Brain microvascular endothelial cell (primary cell): Measurements from ENCODE around the gene TBX18.

Source experiments
- DNase-seq: peaks from one replicate; pipeline ENCODE4 v3.0.0-alpha.2; 2020
- H3K27ac ChIP-seq: fragments of 250-450 bp; sonication (Bioruptor Pico); 2 replicates; pipeline ENCODE4 v1.5.1; 2020; ENCODE audit warnings: mild to moderate bottlenecking, moderate library complexity
- H3K27me3 ChIP-seq: fragments of 250-450 bp; sonication (Bioruptor Pico); replicated peaks from 2 replicates; pipeline ENCODE4 v1.5.1; 2020; ENCODE audit warnings: mild to moderate bottlenecking
- H3K36me3 ChIP-seq: fragments of 250-450 bp; sonication (Bioruptor Pico); replicated peaks from 2 replicates; pipeline ENCODE4 v1.5.1; 2020; ENCODE audit warnings: mild to moderate bottlenecking
- H3K4me3 ChIP-seq: 2 replicates; pipeline ENCODE4 v1.5.1; 2011; ENCODE audit warnings: low read depth, mild to moderate bottlenecking, control low read depth, low read length, moderate library complexity
- in situ Hi-C: cut with HindIII; loops from 2 replicates; pipeline ENCODE4 v1.10.0; 2017; ENCODE audit warnings: low sequenced_read_pairs, low pct_ligation_motif_present
- TF ChIP-seq, protein P1 (sequence below): IDR thresholded peaks from 2 replicates; pipeline ENCODE4 v1.5.1; 2011; ENCODE audit warnings: low read depth, mild to moderate bottlenecking, moderate library complexity, low read length, control low read depth, inconsistent platforms; ENCODE audit errors: missing control alignments

Gene TBX18

GRCh38 chr6:84657025-84657424, 107.4 kb downstream of the TBX18 start:
- Histone ChIP-seq H3K27ac (no peak overlapping the region), H3K4me3 (no peak overlapping the region), H3K27me3 (no peaks in the 10 kb centered on the region), H3K36me3 (no peaks in the 10 kb centered on the region)
- no peak for DNase-seq
- in situ Hi-C loops, result no loop called here
- TF ChIP-seq, protein P1, sequence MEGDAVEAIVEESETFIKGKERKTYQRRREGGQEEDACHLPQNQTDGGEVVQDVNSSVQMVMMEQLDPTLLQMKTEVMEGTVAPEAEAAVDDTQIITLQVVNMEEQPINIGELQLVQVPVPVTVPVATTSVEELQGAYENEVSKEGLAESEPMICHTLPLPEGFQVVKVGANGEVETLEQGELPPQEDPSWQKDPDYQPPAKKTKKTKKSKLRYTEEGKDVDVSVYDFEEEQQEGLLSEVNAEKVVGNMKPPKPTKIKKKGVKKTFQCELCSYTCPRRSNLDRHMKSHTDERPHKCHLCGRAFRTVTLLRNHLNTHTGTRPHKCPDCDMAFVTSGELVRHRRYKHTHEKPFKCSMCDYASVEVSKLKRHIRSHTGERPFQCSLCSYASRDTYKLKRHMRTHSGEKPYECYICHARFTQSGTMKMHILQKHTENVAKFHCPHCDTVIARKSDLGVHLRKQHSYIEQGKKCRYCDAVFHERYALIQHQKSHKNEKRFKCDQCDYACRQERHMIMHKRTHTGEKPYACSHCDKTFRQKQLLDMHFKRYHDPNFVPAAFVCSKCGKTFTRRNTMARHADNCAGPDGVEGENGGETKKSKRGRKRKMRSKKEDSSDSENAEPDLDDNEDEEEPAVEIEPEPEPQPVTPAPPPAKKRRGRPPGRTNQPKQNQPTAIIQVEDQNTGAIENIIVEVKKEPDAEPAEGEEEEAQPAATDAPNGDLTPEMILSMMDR, result no peak

DNA sequence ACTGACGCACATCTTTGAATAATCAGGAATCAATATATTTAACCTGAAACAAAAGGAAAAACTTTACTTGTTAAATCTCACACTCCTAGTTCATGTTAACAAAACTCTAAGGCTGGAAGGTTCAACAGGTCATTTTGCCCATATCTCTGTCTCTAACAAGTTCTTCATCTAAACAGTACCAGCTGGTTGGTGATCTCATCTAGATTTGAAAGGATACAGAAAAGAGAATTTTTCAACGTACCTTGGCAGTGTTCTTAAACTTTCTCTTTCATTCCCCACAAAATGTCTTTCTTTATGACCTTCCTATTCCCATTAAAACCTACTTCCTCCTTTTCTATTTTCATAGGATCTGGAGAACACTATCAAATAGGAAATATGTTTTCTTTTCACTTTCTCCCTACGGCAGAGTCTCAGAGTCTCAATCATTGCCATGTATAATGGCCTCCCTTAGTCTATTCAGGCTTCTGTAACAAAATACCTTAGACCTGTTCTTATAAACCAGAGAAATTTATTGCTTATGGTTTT, 111.3 kb downstream of the TBX18 start:
- in situ Hi-C loops, result no loop called here
- Histone ChIP-seq H3K4me3 (no peak overlapping the region), H3K36me3 (no peaks in the 10 kb centered on the region), H3K27ac (peak overlapping the region; percentile 74), H3K27me3 (no peaks in the 10 kb centered on the region)
- no peak for DNase-seq
- TF ChIP-seq, protein P1, result no peak

DNA sequence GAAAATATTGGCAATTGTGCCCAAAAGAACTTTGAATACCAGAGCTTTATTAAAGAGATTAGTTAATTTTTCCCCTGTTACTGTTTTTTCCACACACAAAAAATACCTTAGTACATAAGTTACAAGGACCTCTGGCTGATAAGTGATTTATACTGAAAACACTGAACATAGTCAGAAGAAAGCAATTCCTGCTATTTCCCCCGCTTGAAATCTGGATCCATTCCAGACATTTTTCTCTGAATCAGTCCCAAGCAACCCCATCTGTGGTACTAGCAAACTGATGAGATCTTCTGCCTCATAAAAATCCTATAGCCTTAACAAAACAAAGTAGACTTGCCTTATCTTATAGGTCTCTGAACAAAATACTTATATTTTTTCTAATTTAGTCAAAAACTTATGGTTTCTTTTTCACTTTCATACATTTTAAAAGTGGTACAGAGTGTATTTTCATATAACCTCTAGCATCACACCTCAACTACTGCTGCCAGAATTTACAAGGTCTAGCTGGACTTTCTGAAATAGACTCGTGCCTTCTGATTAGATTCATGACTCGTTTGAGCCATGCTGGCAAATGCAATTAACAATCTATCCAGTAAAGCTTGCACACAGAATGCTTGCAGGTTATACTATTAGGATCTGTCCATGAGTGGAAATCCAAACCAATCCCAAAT, 111.9 kb downstream of the TBX18 start:
- TF ChIP-seq, protein P1, result no peak
- Histone ChIP-seq H3K27me3 (no peaks in the 10 kb centered on the region), H3K4me3 (no peak overlapping the region), H3K27ac (peak overlapping the region; percentile 74), H3K36me3 (no peaks in the 10 kb centered on the region)
- DNase-seq, result peak; percentile 94
- in situ Hi-C loops, result no loop called here

DNA sequence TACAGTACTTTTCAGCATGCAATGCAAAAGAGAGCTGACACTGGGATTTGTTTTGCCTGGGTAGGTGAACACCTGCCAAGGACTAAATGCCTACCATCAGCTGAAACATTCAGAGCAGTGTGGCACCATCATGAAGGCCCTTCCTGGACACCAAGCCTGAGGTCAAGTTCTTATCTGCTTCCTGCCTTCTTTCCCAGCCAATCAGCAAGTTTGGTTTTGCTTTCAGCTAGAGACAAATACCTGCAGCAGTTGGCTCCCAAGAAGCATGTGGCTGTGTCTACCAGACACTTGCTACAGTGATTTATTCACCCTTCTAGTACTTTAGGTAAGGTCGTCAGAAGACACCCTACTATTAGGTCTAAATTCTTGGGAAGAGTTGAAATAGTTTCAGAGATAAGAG, 112.8 kb downstream of the TBX18 start:
- Histone ChIP-seq H3K36me3 (no peaks in the 10 kb centered on the region), H3K4me3 (no peak overlapping the region), H3K27ac (peak overlapping the region; percentile 71), H3K27me3 (no peaks in the 10 kb centered on the region)
- TF ChIP-seq, protein P1, result no peak
- DNase-seq, result peak; percentile 25
- in situ Hi-C loops, result no loop called here

- in situ Hi-C loops, result no loop called here
- no peaks in the 10 kb centered on the region for H3K36me3 ChIP-seq
- H3K27me3 ChIP-seq, result no peaks in the 10 kb centered on the region
- no peak overlapping the region for H3K27ac ChIP-seq
- no peak for DNase-seq
- TF ChIP-seq, protein P1, result no peak
- no peak overlapping the region for H3K4me3 ChIP-seq
Observed at GRCh38 chr6:84648444-84648843, 116.0 kb downstream of the TBX18 start.
